ENCODE measurements around the gene IFT122.

- TF ChIP-seq CTCF (IDR thresholded peaks at IDR 0.05) (no peak), POLR2A (IDR thresholded peaks at IDR 0.05) (no peak)
Measured at GRCh38 chr3:129514110-129514509, 74.1 kb downstream of the IFT122 start.

Data from tibial nerve (tissue), 3 donors.